Endothelial cell of umbilical vein (primary cell): ENCODE results near the gene PTDSS2.

Experiments
- EZH2 ChIP-seq: IDR thresholded peaks from 2 replicates; pipeline ENCODE4 v1.6.1; 2012; ENCODE audit warnings: borderline replicate concordance, low read depth, mild to moderate bottlenecking, moderate library complexity, low read length, inconsistent platforms; ENCODE audit not compliant: severe bottlenecking
- FOS ChIP-seq: IDR thresholded peaks from 2 replicates; pipeline ENCODE4 v1.6.1; 2011; ENCODE audit warnings: mild to moderate bottlenecking, low read length, moderate library complexity, borderline replicate concordance; ENCODE audit not compliant: insufficient read depth
- JUN ChIP-seq: IDR thresholded peaks from 2 replicates; pipeline ENCODE4 v1.6.1; 2011; ENCODE audit warnings: borderline replicate concordance, low read depth; ENCODE audit not compliant: insufficient read length, insufficient read depth
- POLR2A ChIP-seq: IDR thresholded peaks from 2 replicates; pipeline ENCODE4 v1.6.1; 2012; ENCODE audit warnings: low read depth, mild to moderate bottlenecking, control low read depth, low read length
- POLR2AphosphoS5 ChIP-seq: IDR thresholded peaks from 2 replicates; pipeline ENCODE4 v1.6.1; 2012; ENCODE audit warnings: low read depth, mild to moderate bottlenecking, control low read depth, low read length, moderate library complexity; ENCODE audit not compliant: insufficient read depth
- TF ChIP-seq, protein P1 (sequence below), 2 donors: IDR thresholded peaks; 1 replicate in 1 of 2; 2 replicates in 1 of 2; pipeline ENCODE4 v1.5.1; 2011; ENCODE audit warnings: low read length in 2 of 2, mild to moderate bottlenecking in 2 of 2, moderate library complexity in 2 of 2, control low read depth in 1 of 2, inconsistent platforms in 1 of 2, low read depth in 1 of 2; ENCODE audit not compliant: insufficient read depth in 1 of 2; ENCODE audit errors: extremely low read depth in 1 of 2
- TF ChIP-seq, protein P2 (sequence below): IDR thresholded peaks from 2 replicates; pipeline ENCODE4 v1.6.1; 2011; ENCODE audit not compliant: insufficient read depth, insufficient read length

DNA sequence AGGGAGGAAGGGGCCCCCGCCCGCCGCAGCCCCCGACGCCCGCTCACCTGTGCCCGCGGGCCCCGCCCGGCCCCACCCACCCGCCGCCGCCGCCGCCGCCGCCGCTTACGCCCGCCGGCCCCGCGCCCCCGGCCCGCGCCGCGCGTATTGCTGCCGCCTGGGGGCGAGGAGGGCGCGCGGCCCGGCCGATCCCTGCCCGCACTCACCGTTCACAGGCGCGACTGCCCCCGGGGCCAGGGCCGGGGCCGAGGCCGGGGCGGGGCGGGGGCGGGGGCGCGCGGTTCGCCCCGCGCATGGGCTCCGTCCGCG, 85.1 kb downstream of the PTDSS2 start:
- TF ChIP-seq, protein P1, sequence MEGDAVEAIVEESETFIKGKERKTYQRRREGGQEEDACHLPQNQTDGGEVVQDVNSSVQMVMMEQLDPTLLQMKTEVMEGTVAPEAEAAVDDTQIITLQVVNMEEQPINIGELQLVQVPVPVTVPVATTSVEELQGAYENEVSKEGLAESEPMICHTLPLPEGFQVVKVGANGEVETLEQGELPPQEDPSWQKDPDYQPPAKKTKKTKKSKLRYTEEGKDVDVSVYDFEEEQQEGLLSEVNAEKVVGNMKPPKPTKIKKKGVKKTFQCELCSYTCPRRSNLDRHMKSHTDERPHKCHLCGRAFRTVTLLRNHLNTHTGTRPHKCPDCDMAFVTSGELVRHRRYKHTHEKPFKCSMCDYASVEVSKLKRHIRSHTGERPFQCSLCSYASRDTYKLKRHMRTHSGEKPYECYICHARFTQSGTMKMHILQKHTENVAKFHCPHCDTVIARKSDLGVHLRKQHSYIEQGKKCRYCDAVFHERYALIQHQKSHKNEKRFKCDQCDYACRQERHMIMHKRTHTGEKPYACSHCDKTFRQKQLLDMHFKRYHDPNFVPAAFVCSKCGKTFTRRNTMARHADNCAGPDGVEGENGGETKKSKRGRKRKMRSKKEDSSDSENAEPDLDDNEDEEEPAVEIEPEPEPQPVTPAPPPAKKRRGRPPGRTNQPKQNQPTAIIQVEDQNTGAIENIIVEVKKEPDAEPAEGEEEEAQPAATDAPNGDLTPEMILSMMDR (IDR thresholded peaks at IDR 0.05; ENCODE audit: extremely low read depth in 1 of 2, insufficient read depth in 1 of 2, low read depth in 1 of 2, low read length in 2 of 2): peak in 1 of 2 donors; percentile 10
- TF ChIP-seq JUN: no peak
- no peak for TF ChIP-seq POLR2A
- TF ChIP-seq FOS: no peak
- no peak for TF ChIP-seq POLR2AphosphoS5
- no peak for TF ChIP-seq EZH2
- TF ChIP-seq, protein P2, sequence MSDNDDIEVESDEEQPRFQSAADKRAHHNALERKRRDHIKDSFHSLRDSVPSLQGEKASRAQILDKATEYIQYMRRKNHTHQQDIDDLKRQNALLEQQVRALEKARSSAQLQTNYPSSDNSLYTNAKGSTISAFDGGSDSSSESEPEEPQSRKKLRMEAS: no peak
